Right lobe of liver (tissue), 6 donors: ENCODE results near the gene MFAP2. TPM values are rescaled to one million over a fixed set of nuclear protein-coding genes. Genes with fewer than 3 reads are reported as not detected.

Experiments
- ATAC-seq, 4 donors: fragments of 200-7000 bp; cut with Tn5 transposase; one replicate each; pipeline ENCODE4 v1.9.1; 2020; ENCODE audit warnings: mild to moderate bottlenecking in 4 of 4, moderate library complexity in 4 of 4
- DNase-seq, 3 donors: peaks; one replicate each; pipeline ENCODE4 v3.0.0-alpha.2; 2020
- H3K27ac ChIP-seq, 3 donors: fragments of 200-600 bp; one replicate each; pipeline ENCODE4 v1.8.0; 2022
- H3K27me3 ChIP-seq, 2 donors: fragments of 200-600 bp; one replicate each; pipeline ENCODE4 v1.8.0; 2022
- H3K36me3 ChIP-seq, 4 donors: fragments of 200-600 bp; sonication (generic) in 1 of 4; one replicate each; pipeline versions ENCODE4 v1.5.1 to v1.8.0; 2017 to 2022; ENCODE audit warnings: control low read depth in 1 of 4
- H3K4me1 ChIP-seq, 4 donors: fragments of 200-600 bp; sonication (generic) in 1 of 4; one replicate each; pipeline versions ENCODE4 v1.5.1 to v1.8.0; 2017 to 2022; ENCODE audit warnings: control low read depth in 1 of 4
- H3K4me3 ChIP-seq, 3 donors: fragments of 200-600 bp; one replicate each; pipeline ENCODE4 v1.8.0; 2022
- H3K9me3 ChIP-seq, 4 donors: fragments of 200-600 bp; sonication (generic) in 1 of 4; one replicate each; pipeline versions ENCODE4 v1.5.1 to v1.8.0; 2017 to 2022; ENCODE audit warnings: control low read depth in 1 of 4
- CTCF ChIP-seq, 4 donors: fragments of 200-600 bp in 3 of 4; fragments of 450-650 bp in 1 of 4; IDR thresholded peaks; one replicate each; pipeline versions ENCODE4 v1.5.1 to v1.8.0; 2016 to 2022; ENCODE audit warnings: antibody characterized with exemption in 4 of 4, mild to moderate bottlenecking in 2 of 4
- POLR2A ChIP-seq: fragments of 450-650 bp; IDR thresholded peaks from one replicate; pipeline ENCODE4 v1.6.1; 2017; ENCODE audit warnings: antibody characterized with exemption, mild to moderate bottlenecking
- WGBS: methylation state at CpG from one replicate; pipeline ENCODE4 v1.1.6; 2018; ENCODE audit warnings: low coverage, low lambda C conversion rate; ENCODE audit not compliant: insufficient coverage; ENCODE audit errors: missing lambda C conversion rate; 5-methylcytosine and 5-hydroxymethylcytosine counted together
- intact Hi-C, 2 donors: fragments of 100-400 bp; cut with DNase I; formaldehyde crosslinking; loops; one replicate each; pipeline versions ENCODE4 v1.11.2 to v1.14.1; 2022
- total RNA-seq, 6 experiments: library from RNA; depleted of rRNA in 2 of 6; stranded (reverse); fragments of >200 nt in 2 of 6; fragmentation: NEBNext Ultra II Directional in 3 of 6; extraction: Animal tissue kit (Norgen Biotek cat#: 25700) in 3 of 6; gene quantifications; one replicate each; pipeline versions ENCODE4 v1.1.0 to v1.2.4, GENCODE V29; 2016 to 2023
- donor health status: DM: no; HTN: yes; CAD: no.
- donor health status: DM: no; HTN: no; CAD: no.
- donor health status: DM: no; HTN: no; CAD: no.
- donor health status: DM: no; HTN: yes; CAD: no.
- donor health status: DM: no; HTN: yes; CAD: no.

MFAP2 gene
- total RNA-seq, 6 experiments from 2014 or later = 0.35 to 1.3 (median 1.2) TPM; not detected in 3

- no peaks in the 10 kb centered on the region for H3K27me3 ChIP-seq
- 70% methylated on average over 2 of the region's 8 CpGs for WGBS
- ATAC-seq (no peak), DNase-seq (no peak)
- TF ChIP-seq POLR2A (no peak), CTCF (IDR thresholded peaks at IDR 0.05) (no peak)
- H3K4me1 ChIP-seq = peaks cover 0 to 15% (median 4%) of the 10 kb centered on the region in 4 donors
- H3K27ac ChIP-seq = no peak overlapping the region
- no peak overlapping the region for H3K4me3 ChIP-seq
- H3K36me3 ChIP-seq = peaks cover 0 to 6% (median 0%) of the 10 kb centered on the region in 4 donors
- intact Hi-C loops = no loop called here
- no peaks in the 10 kb centered on the region for H3K9me3 ChIP-seq
These were observed 26.7 kb upstream of the MFAP2 start for GRCh38 chr1:17007121-17007520.

- H3K4me3 ChIP-seq = no peak overlapping the region
- intact Hi-C loops = no loop called here
- H3K4me1 ChIP-seq = peaks cover 0 to 2% (median under 1%) of the 10 kb centered on the region in 4 donors
- no peaks in the 10 kb centered on the region for H3K9me3 ChIP-seq
- no peak overlapping the region for H3K27ac ChIP-seq
- WGBS = 94% methylated on average over 7 of the region's 19 CpGs
- no peak for ATAC-seq
- no peak for DNase-seq
- no peak for TF ChIP-seq CTCF (IDR thresholded peaks at IDR 0.05)
- no peak for TF ChIP-seq POLR2A
- H3K36me3 ChIP-seq = peaks cover 0 to 9% (median 0%) of the 10 kb centered on the region in 4 donors
- H3K27me3 ChIP-seq = no peaks in the 10 kb centered on the region
These were observed 24.9 kb upstream of the MFAP2 start for GRCh38 chr1:17005365-17005740.

GRCh38 chr1:17004466-17005364 lies 24.3 kb upstream of the MFAP2 start:
- intact Hi-C loops = no loop called here
- WGBS = no CpG with 5 or more reads among the region's 24 CpGs
- H3K9me3 ChIP-seq = no peaks in the 10 kb centered on the region
- no peak overlapping the region for H3K4me3 ChIP-seq
- TF ChIP-seq CTCF (IDR thresholded peaks at IDR 0.05) (no peak), POLR2A (no peak)
- H3K27ac ChIP-seq = no peak overlapping the region
- H3K27me3 ChIP-seq = no peaks in the 10 kb centered on the region
- H3K36me3 ChIP-seq = peaks cover 0 to 9% (median 0%) of the 10 kb centered on the region in 4 donors
- no peak for ATAC-seq
- no peaks in the 10 kb centered on the region for H3K4me1 ChIP-seq
- DNase-seq = no peak

- no peaks in the 10 kb centered on the region for H3K4me1 ChIP-seq
- H3K4me3 ChIP-seq = no peak overlapping the region
- no peaks in the 10 kb centered on the region for H3K9me3 ChIP-seq
- 93% methylated on average over 3 of the region's 4 CpGs for WGBS
- intact Hi-C loops = no loop called here
- no peaks in the 10 kb centered on the region for H3K27me3 ChIP-seq
- DNase-seq (no peak), ATAC-seq (no peak)
- peaks cover 0 to 9% (median under 1%) of the 10 kb centered on the region in 4 donors for H3K36me3 ChIP-seq
- H3K27ac ChIP-seq = no peak overlapping the region
- no peak for TF ChIP-seq POLR2A
- no peak for TF ChIP-seq CTCF (IDR thresholded peaks at IDR 0.05)
These were observed 22.1 kb upstream of the MFAP2 start for GRCh38 chr1:17002524-17002902.
